AG09309 (cell line): ENCODE data around the gene TSEN34.
"Not testable (repeated sequence)": the region's sequence is repeated elsewhere in the genome, so short reads cannot be mapped to it uniquely, and the experiment has no call there.

Experiments
- DNase-seq: peaks from one replicate; pipeline ENCODE4 v3.0.0-alpha.2; 2010; ENCODE audit warnings: low read depth
- H3K4me3 ChIP-seq: 2 replicates; pipeline ENCODE4 v1.5.1; 2011; ENCODE audit warnings: mild to moderate bottlenecking, low read depth, low read length, moderate library complexity; ENCODE audit not compliant: control insufficient read depth
- CTCF ChIP-seq: IDR thresholded peaks from 2 replicates; pipeline ENCODE4 v1.5.1; 2011; ENCODE audit warnings: mild to moderate bottlenecking, low read depth, low read length, inconsistent platforms; ENCODE audit not compliant: insufficient read depth, control insufficient read depth; ENCODE audit errors: missing control alignments

TSEN34 gene

GRCh38 chr19:54209058-54209810 lies 18.1 kb downstream of the TSEN34 start:
- DNase-seq, result no peak

GRCh38 chr19:54209811-54210494 lies 18.8 kb downstream of the TSEN34 start:
- H3K4me3 ChIP-seq, result no peak overlapping the region
- no peak for TF ChIP-seq CTCF
- peak; percentile 90 for DNase-seq

More at GRCh38 chr19:54209058-54209810, 18.1 kb downstream of the TSEN34 start:
- no peak for TF ChIP-seq CTCF
- no peak overlapping the region for H3K4me3 ChIP-seq

- DNase-seq, result no peak
- TF ChIP-seq CTCF, result no peak
- no peak overlapping the region for H3K4me3 ChIP-seq
Observed at GRCh38 chr19:54211235-54211634, 20.1 kb downstream of the TSEN34 start.

- not testable (repeated sequence) for H3K4me3 ChIP-seq, DNase-seq
Observed at GRCh38 chr19:54214217-54214616, 23.1 kb downstream of the TSEN34 start.

GRCh38 chr19:54214734-54215133 lies 23.6 kb downstream of the TSEN34 start:
- DNase-seq, H3K4me3 ChIP-seq: not testable (repeated sequence)

- no peak for DNase-seq
- H3K4me3 ChIP-seq, result no peak overlapping the region
- no peak for TF ChIP-seq CTCF
Observed at GRCh38 chr19:54216869-54217268, 25.8 kb downstream of the TSEN34 start.

GRCh38 chr19:54217517-54218247 lies 26.6 kb downstream of the TSEN34 start:
- H3K4me3 ChIP-seq, DNase-seq: not testable (repeated sequence)

- no peak overlapping the region for H3K4me3 ChIP-seq
- TF ChIP-seq CTCF, result no peak
Observed at GRCh38 chr19:54218259-54218658, 27.2 kb downstream of the TSEN34 start.

More at GRCh38 chr19:54218259-54218658, 27.2 kb downstream of the TSEN34 start:
- no peak for DNase-seq
